B cell (primary cell): ENCODE data around the gene PDZRN3. TPM values are rescaled to one million over a fixed set of nuclear protein-coding genes. Genes with fewer than 3 reads are reported as not detected.

Experiments used
- ATAC-seq: fragments of 200-7000 bp; cut with Tn5 transposase; one replicate; pipeline ENCODE4 v1.10.0; 2021; ENCODE audit warnings: low read depth, mild to moderate bottlenecking, moderate number of reproducible peaks, moderate library complexity
- CTCF ChIA-PET: fragments of 350-600 bp; sonication (Branson Sonifier 250); formaldehyde crosslinking; loops from one replicate; lab custom pipeline; 2021; ENCODE audit warnings: antibody characterized with exemption, inconsistent platforms; lab: Charles Lee
- POLR2A ChIA-PET: fragments of 350-600 bp; sonication (Branson Sonifier 250); formaldehyde crosslinking; loops from one replicate; lab custom pipeline; 2021; ENCODE audit warnings: antibody characterized with exemption; lab: Charles Lee
- DNase-seq: peaks from one replicate; pipeline ENCODE4 v3.0.0; 2013
- H2AFZ ChIP-seq: 2 replicates; pipeline ENCODE4 v1.6.1; 2012; ENCODE audit warnings: mild to moderate bottlenecking, low read depth, low read length; ENCODE audit not compliant: insufficient read depth, poor library complexity, severe bottlenecking
- H3K27ac ChIP-seq, 2 donors: 1 replicate in 1 of 2; 2 replicates in 1 of 2; pipeline ENCODE4 v1.5.1; 2012 to 2013; ENCODE audit warnings: low read length in 2 of 2, mild to moderate bottlenecking in 2 of 2, moderate library complexity in 1 of 2
- H3K27me3 ChIP-seq, 4 experiments: fragments of 200-600 bp in 1 of 4; sonication (generic) in 1 of 4; replicated peaks in 1 of 4; 1 replicate in 2 of 4; 2 replicates in 2 of 4; pipeline versions ENCODE4 v1.6.1 to v1.7.0; 2013 to 2016; ENCODE audit warnings: low read length in 3 of 4, mild to moderate bottlenecking in 2 of 4, mixed read lengths in 1 of 4, moderate library complexity in 1 of 4; ENCODE audit not compliant: insufficient read depth in 4 of 4, control insufficient read depth in 3 of 4; ENCODE audit errors: control extremely low read depth in 1 of 4
- H3K36me3 ChIP-seq, 2 experiments: replicated peaks in 1 of 2; 1 replicate in 1 of 2; 2 replicates in 1 of 2; pipeline versions ENCODE4 v1.6.1 to v1.7.1; 2013; ENCODE audit warnings: low read length in 1 of 2; ENCODE audit not compliant: insufficient read depth in 2 of 2, control insufficient read depth in 1 of 2; ENCODE audit errors: control extremely low read depth in 1 of 2, extremely low read depth in 1 of 2
- H3K4me1 ChIP-seq, 2 donors: fragments of 200-600 bp in 1 of 2; sonication (generic) in 1 of 2; 1 replicate in 1 of 2; 2 replicates in 1 of 2; pipeline versions ENCODE4 v1.5.1 to v1.6.1; 2013 to 2017; ENCODE audit warnings: low read length in 2 of 2; ENCODE audit not compliant: control insufficient read depth in 2 of 2, insufficient read depth in 2 of 2
- H3K4me2 ChIP-seq: replicated peaks from 2 replicates; pipeline ENCODE3; 2012; ENCODE audit warnings: mild to moderate bottlenecking, low read depth, low read length; ENCODE audit not compliant: poor library complexity, severe bottlenecking
- H3K4me3 ChIP-seq, 5 experiments: fragments of 200-600 bp in 1 of 5; sonication (generic) in 1 of 5; 1 replicate in 3 of 5; 2 replicates in 2 of 5; pipeline versions ENCODE4 v1.5.1 to v1.7.0; 2011 to 2016; ENCODE audit warnings: low read length in 4 of 5, mild to moderate bottlenecking in 4 of 5, low read depth in 2 of 5, control low read depth in 1 of 5, moderate library complexity in 1 of 5; ENCODE audit not compliant: insufficient read depth in 1 of 5; ENCODE audit errors: control extremely low read depth in 1 of 5, extremely low read depth in 1 of 5
- H3K79me2 ChIP-seq: fragments of 200-600 bp; sonication (generic); one replicate; pipeline ENCODE4 v1.6.0; 2016; ENCODE audit warnings: low read length; ENCODE audit not compliant: control insufficient read depth, insufficient read depth
- H3K9ac ChIP-seq: fragments of 200-600 bp; sonication (generic); 2 replicates; pipeline ENCODE4 v1.6.1; 2017; ENCODE audit warnings: mild to moderate bottlenecking, low read length, moderate library complexity
- H3K9me3 ChIP-seq, 3 donors: one replicate each; pipeline versions ENCODE4 v1.6.1 to v1.7.1; 2013; ENCODE audit warnings: low read length in 2 of 3; ENCODE audit not compliant: control insufficient read depth in 2 of 3, insufficient read depth in 1 of 3; ENCODE audit errors: control extremely low read depth in 1 of 3
- H4K20me1 ChIP-seq: 2 replicates; pipeline ENCODE4 v1.6.0; 2012; ENCODE audit warnings: mild to moderate bottlenecking, low read length; ENCODE audit not compliant: insufficient read depth, control insufficient read depth, poor library complexity, severe bottlenecking
- H3K27ac Mint-ChIP-seq: one replicate; pipeline ENCODE4 v1.8.0; 2021; ENCODE audit warnings: mixed read lengths
- H3K27me3 Mint-ChIP-seq: one replicate; pipeline ENCODE4 v1.8.0; 2021; ENCODE audit warnings: mixed read lengths
- H3K4me1 Mint-ChIP-seq: one replicate; pipeline ENCODE4 v1.8.0; 2021; ENCODE audit warnings: mixed read lengths
- H3K4me3 Mint-ChIP-seq: one replicate; pipeline ENCODE4 v1.8.0; 2021; ENCODE audit warnings: mixed read lengths
- H3K9me3 Mint-ChIP-seq: one replicate; pipeline ENCODE4 v1.8.0; 2022; ENCODE audit warnings: mixed read lengths; ENCODE audit not compliant: insufficient read depth
- CTCF ChIP-seq: fragments of 200-600 bp; IDR thresholded peaks from one replicate; pipeline ENCODE4 v1.8.0; 2022; ENCODE audit warnings: antibody characterized with exemption, mild to moderate bottlenecking
- EZH2 ChIP-seq: IDR thresholded peaks from 2 replicates; pipeline ENCODE4 v1.6.1; 2012; ENCODE audit warnings: borderline replicate concordance, low read depth, mild to moderate bottlenecking, moderate library complexity, low read length; ENCODE audit not compliant: insufficient read depth, poor library complexity, severe bottlenecking
- WGBS: methylation state at CpG from one replicate; pipeline ENCODE4 v1.1.5; 2013; ENCODE audit warnings: missing lambda C conversion rate; ENCODE audit not compliant: insufficient coverage; 5-methylcytosine and 5-hydroxymethylcytosine counted together
- intact Hi-C: fragments of 100-400 bp; cut with micrococcal nuclease; formaldehyde crosslinking; loops from one replicate; pipeline ENCODE4 v1.10.0; 2022
- polyA plus RNA-seq: library from polyadenylated mRNA; depleted of rRNA; stranded (reverse); fragments of >200 nt; gene quantifications from 2 replicates; pipeline ENCODE4 v1.2.3, GENCODE V29; 2012
- total RNA-seq, 2 donors: library from RNA; stranded (reverse); fragments of 120-200 nt in 1 of 2; gene quantifications; 1 replicate in 1 of 2; 2 replicates in 1 of 2; pipeline versions ENCODE4 v1.2.3 to v1.2.4, GENCODE V29; 2013 to 2022

PDZRN3 gene
- total and polyA plus RNA-seq, 2 donors (not counting 1 experiment from before 2014, with no cell fraction given): not detected

- H3K4me1 Mint-ChIP-seq: no peaks in the 10 kb centered on the region
- no peaks in the 10 kb centered on the region for H3K4me1 ChIP-seq
- no peak overlapping the region for H3K4me3 Mint-ChIP-seq
- no peak overlapping the region for H3K4me3 ChIP-seq
- ChIA-PET POLR2A (no interaction called here), CTCF (no interaction called here)
- no peak overlapping the region for H3K9ac ChIP-seq
- TF ChIP-seq CTCF (no peak), EZH2 (no peak)
- H3K9me3 Mint-ChIP-seq: no peaks in the 10 kb centered on the region
- no peak overlapping the region for H2AFZ ChIP-seq
- DNase-seq (no peak), ATAC-seq (no peak)
- no peaks in the 10 kb centered on the region for H3K79me2 ChIP-seq
- H3K9me3 ChIP-seq: peaks cover 0 to 11% (median 0%) of the 10 kb centered on the region in 3 donors
- H3K27ac Mint-ChIP-seq: no peak overlapping the region
- H3K36me3 ChIP-seq: no peaks in the 10 kb centered on the region
- no peak overlapping the region for H3K27ac ChIP-seq
- H3K4me2 ChIP-seq: no peak overlapping the region
- no peaks in the 10 kb centered on the region for H4K20me1 ChIP-seq
- no peaks in the 10 kb centered on the region for H3K27me3 Mint-ChIP-seq
- intact Hi-C loops: no loop called here
- WGBS: no CpG with 5 or more reads among the region's 3 CpGs
- no peaks in the 10 kb centered on the region for H3K27me3 ChIP-seq
Observed at GRCh38 chr3:73363093-73363492, 261.6 kb downstream of the PDZRN3 start.

- no peaks in the 10 kb centered on the region for H3K27me3 ChIP-seq
- 66% methylated on average over 2 of the region's 3 CpGs for WGBS
Observed at GRCh38 chr3:73361591-73361990, 263.1 kb downstream of the PDZRN3 start.

More at GRCh38 chr3:73361591-73361990, 263.1 kb downstream of the PDZRN3 start:
- Histone ChIP-seq H3K4me2 (no peak overlapping the region), H3K27ac (no peak overlapping the region), H2AFZ (no peak overlapping the region), H3K4me3 (no peak overlapping the region), H3K4me1 (no peaks in the 10 kb centered on the region), H3K9ac (no peak overlapping the region), H4K20me1 (no peaks in the 10 kb centered on the region), H3K9me3 (peaks cover 0 to 10% (median 0%) of the 10 kb centered on the region in 3 donors), H3K36me3 (no peaks in the 10 kb centered on the region), H3K79me2 (no peaks in the 10 kb centered on the region)
- H3K4me1 Mint-ChIP-seq: no peaks in the 10 kb centered on the region
- DNase-seq (no peak), ATAC-seq (no peak)
- no peak overlapping the region for H3K4me3 Mint-ChIP-seq
- no peak overlapping the region for H3K27ac Mint-ChIP-seq
- TF ChIP-seq EZH2 (no peak), CTCF (no peak)
- H3K27me3 Mint-ChIP-seq: no peaks in the 10 kb centered on the region
- intact Hi-C loops: no loop called here
- no peaks in the 10 kb centered on the region for H3K9me3 Mint-ChIP-seq
- ChIA-PET POLR2A (no interaction called here), CTCF (no interaction called here)
